ENCODE measurements around the gene SUN1.

- no peak for TF ChIP-seq CTCF (IDR thresholded peaks at IDR 0.05; ENCODE audit: poor library complexity)
- no peak for TF ChIP-seq EZH2 (IDR thresholded peaks at IDR 0.05; ENCODE audit: borderline replicate concordance)
Observed at GRCh38 chr7:824664-825063, 7.6 kb upstream of the SUN1 start.
